Measurements from ENCODE around the gene SH2D6.

GRCh38 chr2:85398426-85399182 lies 19.9 kb upstream of the SH2D6 start:
- TF ChIP-seq CTCF (IDR thresholded peaks at IDR 0.05): no peak
- no peak for TF ChIP-seq POLR2A (IDR thresholded peaks at IDR 0.05)
